ENCODE measurements around the gene SLC23A2. TPM values are rescaled to one million over a fixed set of nuclear protein-coding genes. Genes with fewer than 3 reads are reported as not detected.
A peak's percentile ranks its signal among the peaks of the same experiment; 100 is the strongest.

SLC23A2 gene
- total RNA-seq, 2 donors from 2014 or later = 4.6 to 5.1 TPM

GRCh38 chr20:4936851-4937406, 64.4 kb downstream of the SLC23A2 start:
- DNase-seq = no peak
- H3K27me3 ChIP-seq = no peaks in the 10 kb centered on the region
- H3K4me3 ChIP-seq = no peak overlapping the region
- H3K4me1 ChIP-seq = peaks cover 3% of the 10 kb centered on the region
- H3K9ac ChIP-seq (ENCODE audit: low read depth in 2 of 2, low read length in 2 of 2) = peak overlapping the region in 1 of 2 donors; percentile 10
- H3K36me3 ChIP-seq = no peaks in the 10 kb centered on the region
- H3K9me3 ChIP-seq = no peaks in the 10 kb centered on the region
- no peak for TF ChIP-seq CTCF (IDR thresholded peaks at IDR 0.05)
- intact Hi-C loops (cut with DNase I) = no loop called here
- H3K27ac ChIP-seq = no peak overlapping the region

GRCh38 chr20:4936392-4936850, 64.9 kb downstream of the SLC23A2 start:
- no peak overlapping the region for H3K9ac ChIP-seq (ENCODE audit: low read depth in 2 of 2, low read length in 2 of 2)
- no peaks in the 10 kb centered on the region for H3K36me3 ChIP-seq
- no peak overlapping the region for H3K27ac ChIP-seq
- TF ChIP-seq CTCF (IDR thresholded peaks at IDR 0.05) = no peak
- no peak for DNase-seq
- H3K9me3 ChIP-seq = no peaks in the 10 kb centered on the region
- H3K4me1 ChIP-seq = peaks cover 3% of the 10 kb centered on the region
- intact Hi-C loops (cut with DNase I) = no loop called here
- H3K4me3 ChIP-seq = no peak overlapping the region
- no peaks in the 10 kb centered on the region for H3K27me3 ChIP-seq

- Histone ChIP-seq H3K9ac (ENCODE audit: low read depth in 2 of 2, low read length in 2 of 2) (no peak overlapping the region), H3K36me3 (no peaks in the 10 kb centered on the region), H3K4me3 (no peak overlapping the region), H3K27me3 (no peaks in the 10 kb centered on the region), H3K27ac (no peak overlapping the region), H3K4me1 (peaks cover 3% of the 10 kb centered on the region), H3K9me3 (no peaks in the 10 kb centered on the region)
- no peak for DNase-seq
- intact Hi-C loops (cut with DNase I) = no loop called here
- TF ChIP-seq CTCF (IDR thresholded peaks at IDR 0.05) = no peak
Observed at GRCh38 chr20:4932061-4932460, 69.2 kb downstream of the SLC23A2 start.

GRCh38 chr20:4929686-4930397, 71.5 kb downstream of the SLC23A2 start:
- Histone ChIP-seq H3K27ac (no peak overlapping the region), H3K4me3 (no peak overlapping the region), H3K9me3 (no peaks in the 10 kb centered on the region), H3K36me3 (no peaks in the 10 kb centered on the region), H3K9ac (ENCODE audit: low read depth in 2 of 2, low read length in 2 of 2) (no peak overlapping the region), H3K4me1 (no peaks in the 10 kb centered on the region), H3K27me3 (no peaks in the 10 kb centered on the region)
- DNase-seq = no peak
- intact Hi-C loops (cut with DNase I) = no loop called here
- TF ChIP-seq CTCF (IDR thresholded peaks at IDR 0.05) = no peak

- no peaks in the 10 kb centered on the region for H3K4me1 ChIP-seq
- no peaks in the 10 kb centered on the region for H3K9me3 ChIP-seq
- no peak for TF ChIP-seq CTCF (IDR thresholded peaks at IDR 0.05)
- H3K4me3 ChIP-seq = no peak overlapping the region
- no peaks in the 10 kb centered on the region for H3K36me3 ChIP-seq
- intact Hi-C loops (cut with DNase I) = no loop called here
- peak overlapping the region; percentile 15 for H3K27ac ChIP-seq
- DNase-seq = no peak
- H3K27me3 ChIP-seq = no peaks in the 10 kb centered on the region
- H3K9ac ChIP-seq (ENCODE audit: low read depth in 2 of 2, low read length in 2 of 2) = no peak overlapping the region
Observed at GRCh38 chr20:4926531-4927156, 74.7 kb downstream of the SLC23A2 start.

All from colonic mucosa (tissue), 4 donors.